Stimulated activated CD4-positive, alpha-beta T cell treated with anti-CD3 and anti-CD28 coated beads, Interleukin-15, amount 100 ng/mL, for 1 hour (primary cell): ENCODE measurements around the gene TLE4.

Experiments used
- DNase-seq, 2 donors: peaks; one replicate each; pipeline ENCODE4 v3.0.0-alpha.2; 2020; ENCODE audit warnings: low read depth in 1 of 2, low spot score in 1 of 2

TLE4 gene

DNA sequence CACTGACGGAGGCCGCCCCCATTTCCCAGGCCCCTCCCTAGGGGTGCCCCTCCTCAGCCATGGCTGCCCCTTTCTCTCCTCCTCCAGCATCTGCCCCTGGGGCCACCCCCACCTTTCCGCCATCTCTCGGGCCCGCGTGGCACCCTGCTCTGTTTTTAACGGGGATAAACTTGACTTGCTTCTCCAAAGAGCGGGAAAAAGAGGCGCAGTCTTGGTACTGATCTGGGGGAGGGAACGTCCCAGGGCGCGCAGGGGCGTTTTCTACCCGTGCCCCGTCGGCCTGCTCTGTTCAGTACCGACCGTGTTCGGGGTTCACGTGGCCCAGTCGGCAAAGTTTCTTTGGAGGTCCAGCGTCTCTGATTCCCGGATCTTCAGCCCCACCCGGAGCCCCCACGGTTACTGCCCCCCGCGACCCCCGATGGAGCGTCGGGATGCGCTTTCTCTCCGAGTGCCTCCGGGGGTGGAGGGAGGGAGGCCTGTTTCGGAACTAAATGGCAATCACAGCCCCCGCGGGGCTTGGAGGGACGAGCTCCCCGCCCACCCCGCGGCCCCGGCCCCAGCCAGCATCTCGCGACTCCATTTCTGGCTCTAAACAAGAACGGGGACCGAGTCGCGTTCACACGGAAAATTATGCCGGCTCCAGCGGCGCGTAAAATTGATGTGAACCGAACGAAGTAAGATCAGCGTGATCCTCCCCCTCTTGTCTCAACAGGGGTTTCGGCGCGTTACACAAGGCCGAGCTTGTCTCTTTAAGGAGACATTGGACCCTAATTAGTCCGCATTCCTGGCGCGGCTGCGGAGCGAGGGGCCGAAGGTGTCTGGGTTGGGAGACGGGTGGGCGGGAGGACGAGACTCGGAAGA is 1.1 kb upstream of the TLE4 start:
- peak in 1 of 2 donors; percentile 21 for DNase-seq

- DNase-seq, result no peak
Observed at GRCh38 chr9:79572032-79572607, 355 bp downstream of the TLE4 start.

- peak; percentile 27 to 48 for DNase-seq
Observed at GRCh38 chr9:79572608-79573411, 1.0 kb downstream of the TLE4 start.

GRCh38 chr9:79573412-79573923 is 1.7 kb downstream of the TLE4 start:
- DNase-seq, result no peak

GRCh38 chr9:79574136-79574535 is 2.4 kb downstream of the TLE4 start:
- no peak for DNase-seq

DNA sequence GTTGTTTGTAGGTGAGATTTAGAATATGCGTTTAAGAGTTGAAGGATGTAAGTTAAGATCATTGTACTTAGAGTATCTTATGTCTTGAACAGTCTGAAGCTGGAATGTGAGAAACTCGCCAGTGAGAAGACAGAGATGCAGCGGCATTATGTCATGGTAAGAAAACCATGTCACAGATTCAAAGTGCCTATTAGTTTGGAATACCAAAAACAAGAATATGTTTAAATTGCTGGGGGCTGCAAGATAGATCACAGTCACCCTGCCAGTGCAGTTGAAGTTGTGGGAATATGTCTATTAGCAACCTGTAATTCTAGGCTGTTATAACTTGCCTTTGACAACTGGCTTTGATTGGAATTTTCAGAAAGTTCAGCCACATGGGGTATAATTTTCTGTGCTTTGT is 3.0 kb downstream of the TLE4 start:
- DNase-seq, result no peak

- no peak for DNase-seq
Observed at GRCh38 chr9:79575547-79575946, 3.8 kb downstream of the TLE4 start.

- DNase-seq, result no peak
Observed at GRCh38 chr9:79577969-79578723, 6.4 kb downstream of the TLE4 start.

DNA sequence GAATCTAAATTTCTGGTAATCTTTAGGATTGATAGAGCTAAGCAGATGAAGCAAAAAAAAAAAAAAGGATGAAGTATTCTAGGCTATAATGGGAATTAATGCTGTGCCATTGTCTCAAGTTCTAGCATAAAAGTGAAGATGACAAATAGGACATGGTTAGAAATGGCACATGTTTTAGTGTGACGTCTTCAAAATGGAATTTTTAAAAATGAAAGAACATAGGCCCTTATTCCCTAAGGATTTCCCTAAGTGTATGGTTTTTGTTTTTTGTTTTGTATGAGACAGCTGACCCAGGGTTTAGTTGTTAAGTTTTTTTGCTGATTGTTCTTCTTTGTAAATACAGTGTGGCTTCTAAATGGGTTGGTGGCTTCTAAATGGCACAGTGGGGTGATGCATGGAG is 7.1 kb downstream of the TLE4 start:
- DNase-seq, result no peak

- no peak for DNase-seq
Observed at GRCh38 chr9:79579624-79580023, 7.9 kb downstream of the TLE4 start.

- no peak for DNase-seq
Observed at GRCh38 chr9:79580055-79580454, 8.3 kb downstream of the TLE4 start.

GRCh38 chr9:79581388-79581787 is 9.6 kb downstream of the TLE4 start:
- DNase-seq, result no peak

DNA sequence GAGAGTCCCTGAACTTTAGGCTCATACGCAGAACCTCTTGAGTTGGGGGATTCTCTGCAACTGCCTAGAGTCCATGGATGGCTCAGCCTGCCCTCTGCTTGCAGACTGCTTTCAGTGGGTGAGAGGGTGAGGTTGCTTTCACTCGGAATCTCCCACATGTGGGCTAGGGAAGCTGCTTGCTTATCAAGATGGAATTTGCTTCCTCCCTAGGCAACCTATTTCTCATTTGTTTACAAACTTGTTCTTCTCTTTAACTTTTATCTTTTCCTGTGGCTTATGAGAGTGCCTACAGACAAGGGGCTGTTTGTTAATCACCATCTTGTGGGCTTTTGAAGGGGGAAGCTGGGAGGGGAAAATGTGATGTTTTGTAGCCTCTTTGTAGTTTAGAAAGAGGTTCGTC is 10.0 kb downstream of the TLE4 start:
- no peak for DNase-seq

- no peak for DNase-seq
Observed at GRCh38 chr9:79583952-79584654, 12.3 kb downstream of the TLE4 start.

- no peak for DNase-seq
Observed at GRCh38 chr9:79584655-79584982, 12.9 kb downstream of the TLE4 start.

DNA sequence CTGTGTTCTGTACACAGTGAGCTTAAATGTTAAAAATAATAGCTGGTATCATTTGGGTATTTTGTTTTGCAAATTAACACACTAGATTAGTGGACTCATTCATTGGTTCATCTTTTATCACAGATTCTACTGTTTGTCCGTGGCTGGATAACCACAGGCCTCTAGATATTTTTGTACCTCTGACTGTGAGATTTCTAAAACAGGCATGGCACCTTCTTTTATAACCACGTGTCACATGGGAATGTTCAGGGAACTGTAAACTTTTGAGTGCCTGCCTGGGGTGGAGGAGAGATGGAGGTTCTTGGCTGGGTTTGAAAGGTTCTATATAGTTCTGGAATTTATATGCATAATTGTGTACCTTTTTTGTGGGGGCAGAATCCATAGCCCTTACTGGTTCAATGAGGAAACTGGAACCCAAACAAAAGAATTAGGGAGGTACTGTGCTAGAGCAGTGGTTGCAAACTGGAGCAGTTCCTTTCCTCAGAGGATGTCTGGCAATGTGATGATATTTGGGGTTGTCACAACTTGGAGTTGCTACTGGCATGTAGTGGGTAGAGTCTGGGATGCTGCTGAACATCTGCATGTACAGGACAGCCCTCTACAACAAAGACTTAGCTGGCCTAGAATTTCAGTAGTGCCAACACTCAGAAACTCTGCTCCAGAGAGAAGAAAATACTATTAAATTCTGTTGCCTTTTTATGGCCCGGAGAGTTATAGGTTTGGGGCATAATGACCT is 16.9 kb downstream of the TLE4 start:
- DNase-seq, result no peak

GRCh38 chr9:79591458-79591857 is 19.7 kb downstream of the TLE4 start:
- DNase-seq, result no peak

GRCh38 chr9:79592726-79593493 is 21.1 kb downstream of the TLE4 start:
- no peak for DNase-seq
